Measurements from ENCODE around the gene PLEKHN1.
"Not testable (repeated sequence)": the region's sequence is repeated elsewhere in the genome, so short reads cannot be mapped to it uniquely, and the experiment has no call there.

The PLEKHN1 gene

DNA sequence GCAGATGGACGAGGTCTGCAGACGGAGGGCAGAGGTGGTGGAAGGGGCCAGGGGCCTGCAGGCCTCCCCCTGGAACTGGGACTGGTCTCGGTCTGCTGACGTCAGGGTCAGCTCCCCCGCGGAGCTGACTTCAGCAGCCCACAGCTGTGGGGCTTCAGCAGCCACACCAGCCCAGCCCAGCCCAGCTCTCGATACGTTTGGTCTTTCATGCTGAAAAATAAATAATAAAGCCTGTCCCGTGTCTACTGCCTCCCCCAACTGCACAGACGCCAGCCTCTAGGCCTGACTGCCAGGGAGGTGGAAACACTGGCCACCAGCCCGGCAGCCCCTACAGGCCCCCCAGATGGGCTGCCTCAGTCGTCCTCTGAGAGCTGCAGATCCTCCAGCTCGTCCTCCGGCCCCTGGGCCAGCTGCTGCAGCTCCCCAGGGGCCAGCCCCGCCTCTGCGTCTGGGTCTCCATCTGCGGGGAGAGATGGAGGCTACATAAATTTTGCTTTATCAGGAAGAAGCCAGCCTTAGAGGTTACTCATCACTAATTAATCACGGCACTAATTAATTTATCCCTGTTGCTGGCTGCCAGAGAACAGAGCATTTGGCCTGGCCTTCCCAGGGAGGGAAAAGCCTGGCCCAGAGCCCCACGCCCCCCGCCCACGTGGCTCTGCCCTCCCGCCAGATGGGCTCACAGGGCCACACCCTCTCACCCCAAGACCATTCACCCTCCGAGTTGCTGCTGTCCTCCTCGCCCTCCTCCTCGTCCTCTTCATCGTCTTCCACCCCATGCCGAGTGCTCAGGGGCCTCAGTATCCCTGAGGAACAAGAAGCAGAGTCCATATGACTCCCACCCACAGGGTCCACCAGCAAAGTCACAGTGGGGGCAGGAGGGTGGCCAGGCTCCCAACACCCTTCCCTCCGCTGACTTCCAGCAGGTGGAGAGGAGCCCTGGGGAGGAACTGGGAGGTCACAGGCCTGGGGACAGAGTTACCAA lies 21.6 kb upstream of the PLEKHN1 start:
- intact Hi-C loops (cut with micrococcal nuclease): no loop called here
- Mint-ChIP-seq H3K36me3 (ENCODE audit: low read depth) (peaks cover 64% of the 10 kb centered on the region), H3K4me3 (no peak overlapping the region), H3K4me1 (ENCODE audit: low read depth) (peaks cover 16% of the 10 kb centered on the region), H3K9me3 (no peaks in the 10 kb centered on the region), H3K27me3 (peaks cover 39% of the 10 kb centered on the region), H3K27ac (no peak overlapping the region)

DNA sequence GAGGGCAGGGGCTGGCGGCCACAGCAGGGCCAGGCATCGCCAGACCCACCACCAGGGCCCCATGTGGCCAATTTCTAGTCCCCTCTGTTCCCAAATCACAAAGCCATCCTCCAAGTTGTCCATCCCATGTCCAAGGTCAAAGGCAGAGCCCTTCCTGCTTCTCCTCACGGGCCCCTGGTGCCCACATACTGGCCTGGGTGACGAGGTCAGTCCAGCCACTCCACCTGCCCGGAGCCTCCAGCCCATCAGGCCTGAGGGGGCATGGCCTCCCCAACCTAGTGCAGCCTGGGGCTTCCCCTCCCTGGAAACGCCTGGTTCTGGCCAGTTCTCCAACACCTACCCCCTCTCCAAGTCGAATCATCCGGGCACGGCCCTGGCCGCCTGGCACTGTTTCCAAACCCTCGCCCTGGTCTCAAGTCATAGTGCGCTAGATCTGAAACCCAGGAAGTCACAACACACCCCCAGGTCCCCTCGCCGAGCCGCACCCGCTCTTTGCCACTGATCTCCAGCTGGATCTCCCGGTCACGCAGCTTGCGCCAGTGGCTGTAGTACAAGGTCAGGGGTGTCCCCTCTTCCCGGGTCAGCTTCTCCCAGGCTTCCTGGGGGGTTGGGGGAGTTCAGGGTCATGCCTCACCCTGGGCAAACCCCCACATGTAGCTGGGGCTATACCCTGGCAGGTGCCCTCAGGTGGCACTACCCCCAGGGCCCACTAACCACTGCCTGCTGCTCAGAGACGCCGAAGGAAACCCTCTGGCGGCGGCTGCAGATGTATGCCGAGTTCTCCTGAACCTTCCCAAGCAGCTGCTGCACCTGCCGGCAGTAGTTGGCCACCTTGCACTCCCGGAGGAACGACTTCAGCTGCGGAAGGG lies 20.4 kb upstream of the PLEKHN1 start:
- peaks cover 77% of the 10 kb centered on the region for H3K36me3 Mint-ChIP-seq (ENCODE audit: low read depth)

DNA sequence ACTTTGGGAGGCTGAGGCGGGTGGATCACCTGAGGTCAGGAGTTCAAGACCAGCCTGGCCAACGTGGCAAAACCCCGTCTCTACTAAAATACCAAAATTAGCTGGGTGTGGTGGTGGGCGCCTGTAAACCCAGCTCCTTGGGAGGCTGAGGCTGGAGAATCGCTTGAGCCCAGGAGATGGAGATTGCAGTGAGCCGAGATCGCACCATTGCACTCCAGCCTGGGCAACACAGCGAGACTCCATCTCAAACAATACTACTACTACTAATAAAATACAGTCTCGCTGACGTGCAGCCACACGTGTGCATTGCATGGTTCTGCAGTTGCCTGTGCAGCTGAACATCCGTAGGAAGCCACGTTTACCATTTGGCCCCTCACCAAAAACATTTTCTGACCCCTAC lies 19.5 kb upstream of the PLEKHN1 start:
- H3K27ac Mint-ChIP-seq; H3K9me3 Mint-ChIP-seq; H3K4me1 Mint-ChIP-seq (ENCODE audit: low read depth); intact Hi-C loops (cut with micrococcal nuclease); H3K4me3 Mint-ChIP-seq: not testable (repeated sequence)
- Mint-ChIP-seq H3K36me3 (ENCODE audit: low read depth) (peaks cover 86% of the 10 kb centered on the region), H3K27me3 (peaks cover 21% of the 10 kb centered on the region)

More for the DNA sequence above, 20.4 kb upstream of the PLEKHN1 start:
- no peaks in the 10 kb centered on the region for H3K9me3 Mint-ChIP-seq
- peaks cover 12% of the 10 kb centered on the region for H3K4me1 Mint-ChIP-seq (ENCODE audit: low read depth)
- peaks cover 27% of the 10 kb centered on the region for H3K27me3 Mint-ChIP-seq
- intact Hi-C loops (cut with micrococcal nuclease): no loop called here
- H3K4me3 Mint-ChIP-seq: no peak overlapping the region
- no peak overlapping the region for H3K27ac Mint-ChIP-seq

DNA sequence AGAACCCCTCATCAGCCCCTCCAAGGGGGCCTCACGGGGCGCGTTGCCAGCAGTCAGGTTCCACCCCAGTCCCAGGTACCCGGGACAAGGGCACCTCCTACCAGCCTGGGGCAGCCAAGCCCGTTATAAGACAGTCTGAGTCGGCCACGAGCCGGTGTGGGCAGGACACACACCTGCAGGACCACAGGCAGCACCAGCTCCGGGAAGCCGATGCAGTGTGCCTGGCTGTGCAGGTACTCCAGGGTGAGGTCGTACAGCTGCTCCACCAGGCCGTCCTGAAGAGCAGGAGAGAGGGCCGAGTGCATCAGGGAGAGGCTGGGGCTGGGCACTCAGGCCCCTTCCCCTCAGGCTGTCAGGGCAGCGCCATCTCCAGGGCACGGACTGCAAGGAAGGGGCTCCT lies 18.3 kb upstream of the PLEKHN1 start:
- Mint-ChIP-seq H3K36me3 (ENCODE audit: low read depth) (peaks cover 97% of the 10 kb centered on the region), H3K4me3 (no peak overlapping the region), H3K27me3 (peaks cover 15% of the 10 kb centered on the region), H3K27ac (no peak overlapping the region), H3K9me3 (no peaks in the 10 kb centered on the region), H3K4me1 (ENCODE audit: low read depth) (peaks cover 4% of the 10 kb centered on the region)
- intact Hi-C loops (cut with micrococcal nuclease): no loop called here

DNA sequence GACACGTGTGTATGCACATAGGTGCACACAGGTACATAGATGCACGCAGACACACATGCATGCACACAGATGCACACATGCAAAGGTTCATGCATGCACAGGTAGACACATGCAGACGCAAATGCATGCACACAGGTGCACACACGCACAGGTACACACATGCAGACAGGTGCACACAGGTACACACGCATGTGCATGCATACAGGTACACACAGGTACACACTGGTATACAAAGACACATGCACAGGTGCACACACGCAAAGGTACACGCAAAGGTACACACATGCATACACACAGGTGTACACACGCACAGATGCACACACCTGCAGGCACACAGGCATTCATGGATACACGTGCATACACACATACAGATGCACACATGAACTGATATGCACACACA lies 16.0 kb upstream of the PLEKHN1 start:
- no peaks in the 10 kb centered on the region for H3K9me3 Mint-ChIP-seq
- H3K36me3 Mint-ChIP-seq (ENCODE audit: low read depth): peaks cover 100% of the 10 kb centered on the region
- H3K27me3 Mint-ChIP-seq: no peaks in the 10 kb centered on the region
- peaks cover 7% of the 10 kb centered on the region for H3K4me1 Mint-ChIP-seq (ENCODE audit: low read depth)
- H3K27ac Mint-ChIP-seq: no peak overlapping the region
- H3K4me3 Mint-ChIP-seq: no peak overlapping the region
- intact Hi-C loops (cut with micrococcal nuclease): no loop called here

DNA sequence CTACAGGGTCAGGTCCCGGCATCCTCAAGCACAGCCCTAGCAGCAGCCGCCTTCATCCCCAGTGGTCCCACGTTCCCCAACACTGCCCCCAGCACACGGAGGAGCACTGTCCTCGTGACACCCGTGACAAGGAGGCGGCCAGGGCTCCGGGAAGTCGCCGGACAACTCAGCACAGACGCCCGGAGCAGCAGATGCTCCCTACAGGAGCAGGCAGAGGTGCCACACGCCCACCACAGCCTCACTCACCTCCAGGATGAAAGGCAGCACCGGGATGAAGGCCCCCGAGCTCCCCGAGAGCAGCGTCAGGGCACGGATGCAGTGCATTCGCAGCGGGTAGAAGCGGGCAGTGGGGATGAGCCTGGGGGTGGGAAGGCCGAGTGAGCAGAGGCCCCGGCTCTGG lies 15.4 kb upstream of the PLEKHN1 start:
- Mint-ChIP-seq H3K27me3 (no peaks in the 10 kb centered on the region), H3K27ac (no peak overlapping the region), H3K36me3 (ENCODE audit: low read depth) (peaks cover 100% of the 10 kb centered on the region), H3K9me3 (no peaks in the 10 kb centered on the region), H3K4me3 (no peak overlapping the region), H3K4me1 (ENCODE audit: low read depth) (peaks cover 13% of the 10 kb centered on the region)
- intact Hi-C loops (cut with micrococcal nuclease): no loop called here

DNA sequence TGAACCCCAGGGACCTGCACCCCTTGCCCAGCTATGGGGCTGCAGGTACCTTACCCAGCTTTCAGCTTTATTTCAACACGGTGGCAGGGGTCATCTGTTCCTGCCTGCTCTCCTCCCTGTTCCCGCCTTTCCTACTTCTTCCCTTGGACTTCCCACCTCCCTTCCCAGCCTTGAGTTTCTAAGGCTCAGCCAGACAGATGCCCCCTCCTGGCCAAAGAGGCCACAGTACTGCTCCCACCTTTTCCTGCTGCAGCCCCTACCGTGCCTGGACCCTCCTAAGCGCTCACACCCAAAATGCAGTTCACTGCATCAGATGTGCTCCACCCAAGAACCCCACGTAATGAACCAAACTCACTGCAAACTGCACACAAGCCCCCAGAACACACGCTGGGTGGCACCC lies 14.9 kb upstream of the PLEKHN1 start:
- Mint-ChIP-seq H3K9me3 (no peaks in the 10 kb centered on the region), H3K27ac (no peak overlapping the region), H3K4me3 (no peak overlapping the region), H3K4me1 (ENCODE audit: low read depth) (peaks cover 18% of the 10 kb centered on the region), H3K36me3 (ENCODE audit: low read depth) (peaks cover 100% of the 10 kb centered on the region), H3K27me3 (no peaks in the 10 kb centered on the region)
- intact Hi-C loops (cut with micrococcal nuclease): no loop called here

DNA sequence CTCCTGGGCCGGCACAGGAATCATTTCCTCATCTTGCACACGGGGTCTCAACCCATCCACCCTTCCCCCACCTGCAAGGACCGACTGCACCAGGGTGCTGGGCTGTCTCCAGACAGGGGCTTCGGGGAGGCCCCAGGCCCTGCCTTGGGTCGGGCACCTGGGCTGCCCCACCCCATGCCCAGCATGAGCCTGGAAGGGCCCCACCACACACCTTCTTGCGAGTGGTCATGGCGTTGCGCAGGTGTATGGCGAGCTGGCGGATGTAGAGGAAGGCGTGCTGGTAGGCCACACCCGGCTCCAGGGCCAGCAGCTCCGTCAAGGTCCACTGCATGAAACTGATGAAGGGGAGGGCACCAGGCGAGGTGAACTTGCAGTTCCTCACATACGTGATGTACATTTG lies 14.1 kb upstream of the PLEKHN1 start:
- Mint-ChIP-seq H3K36me3 (ENCODE audit: low read depth) (peaks cover 100% of the 10 kb centered on the region), H3K9me3 (no peaks in the 10 kb centered on the region), H3K27me3 (no peaks in the 10 kb centered on the region), H3K4me1 (ENCODE audit: low read depth) (peaks cover 26% of the 10 kb centered on the region), H3K27ac (no peak overlapping the region), H3K4me3 (no peak overlapping the region)
- intact Hi-C loops (cut with micrococcal nuclease): no loop called here

DNA sequence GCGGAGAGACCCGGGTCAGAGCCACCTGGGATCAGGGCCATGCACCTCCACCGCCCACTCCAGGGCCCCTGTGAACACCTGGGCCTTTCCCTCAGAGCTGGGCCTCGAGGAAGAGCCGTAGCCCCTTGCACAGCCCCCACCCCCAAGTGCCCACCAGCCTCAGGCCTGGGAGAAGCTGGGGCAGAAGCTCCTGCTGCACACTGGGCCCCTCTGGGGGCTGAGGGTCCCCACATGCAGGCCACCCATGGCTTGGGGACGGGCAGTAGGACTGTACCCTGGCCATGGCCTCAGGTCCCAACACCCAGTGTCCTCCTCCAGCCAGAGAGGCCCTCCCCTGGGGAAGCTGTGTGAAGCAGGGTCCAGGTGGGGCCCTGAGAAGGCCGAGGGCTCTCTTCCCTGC lies 13.7 kb upstream of the PLEKHN1 start:
- Mint-ChIP-seq H3K36me3 (ENCODE audit: low read depth) (peaks cover 100% of the 10 kb centered on the region), H3K4me1 (ENCODE audit: low read depth) (peaks cover 30% of the 10 kb centered on the region), H3K9me3 (no peaks in the 10 kb centered on the region), H3K27me3 (no peaks in the 10 kb centered on the region), H3K4me3 (no peak overlapping the region), H3K27ac (no peak overlapping the region)
- intact Hi-C loops (cut with micrococcal nuclease): no loop called here

DNA sequence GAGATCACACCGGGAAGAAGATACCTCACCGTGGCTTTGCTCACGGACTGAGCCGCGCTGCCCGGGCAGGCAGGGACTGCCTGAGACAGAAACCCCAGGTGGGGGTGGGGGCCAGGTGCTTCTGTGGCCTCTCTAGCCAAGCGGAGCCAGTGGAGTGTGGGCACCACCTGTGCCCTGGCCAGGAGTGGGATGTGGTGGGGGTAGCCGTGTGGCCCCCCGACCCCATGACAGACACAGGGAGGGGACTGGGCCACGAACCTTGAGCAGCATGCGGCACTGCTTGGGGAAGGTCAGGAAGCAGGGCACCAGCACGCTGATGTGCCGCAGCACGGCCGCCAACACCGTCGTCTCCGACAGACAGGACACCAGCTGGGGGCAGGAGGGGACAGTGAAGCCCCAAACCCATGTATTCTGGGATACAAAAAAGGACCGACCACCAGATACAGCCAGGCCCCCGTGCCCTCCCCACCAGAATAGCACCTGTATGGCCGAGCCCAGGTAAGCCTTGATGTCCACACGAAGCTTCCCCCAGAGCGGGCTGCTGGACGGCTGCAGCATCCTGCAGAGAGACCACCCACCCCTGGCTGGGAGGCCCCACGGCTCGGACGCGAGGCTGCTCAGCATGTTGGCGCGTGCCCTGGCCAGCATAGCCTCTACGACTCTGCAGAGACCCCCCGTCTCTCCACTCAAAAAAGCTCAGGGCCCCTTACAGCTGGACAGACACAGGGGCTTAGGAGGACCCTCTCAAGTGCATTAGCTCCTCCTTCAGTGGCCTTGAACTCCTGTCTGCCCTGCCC lies 12.6 kb upstream of the PLEKHN1 start:
- Mint-ChIP-seq H3K4me1 (ENCODE audit: low read depth) (peaks cover 41% of the 10 kb centered on the region), H3K9me3 (no peaks in the 10 kb centered on the region), H3K4me3 (no peak overlapping the region), H3K36me3 (ENCODE audit: low read depth) (peaks cover 98% of the 10 kb centered on the region), H3K27ac (no peak overlapping the region), H3K27me3 (no peaks in the 10 kb centered on the region)
- intact Hi-C loops (cut with micrococcal nuclease): no loop called here

DNA sequence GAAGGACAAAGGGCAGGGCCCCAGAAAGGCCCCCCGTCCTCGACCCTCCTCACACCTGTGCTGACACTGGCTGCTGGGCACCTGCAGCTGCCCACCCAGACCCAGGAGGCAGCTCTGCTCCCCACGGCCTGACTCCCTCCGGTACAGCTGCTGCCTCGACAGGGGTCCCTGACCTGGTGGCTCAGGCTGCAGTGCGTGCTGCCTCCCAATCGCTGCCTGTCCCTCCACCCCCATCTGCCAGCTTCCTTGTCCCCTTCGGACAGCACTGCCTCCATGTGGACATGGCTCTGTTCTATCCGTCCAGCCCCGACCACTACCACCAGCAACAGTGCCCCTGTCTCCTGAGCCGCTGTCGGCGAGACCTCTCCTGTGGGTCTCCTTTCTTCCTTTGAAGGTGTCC lies 11.4 kb upstream of the PLEKHN1 start:
- Mint-ChIP-seq H3K4me3 (no peak overlapping the region), H3K9me3 (no peaks in the 10 kb centered on the region), H3K4me1 (ENCODE audit: low read depth) (peaks cover 41% of the 10 kb centered on the region), H3K27me3 (peaks cover 6% of the 10 kb centered on the region), H3K27ac (peak overlapping the region; percentile 67), H3K36me3 (ENCODE audit: low read depth) (peaks cover 90% of the 10 kb centered on the region)
- intact Hi-C loops (cut with micrococcal nuclease): loop anchor here (5.0 kb wide), 1 partner anchor 48 kb away; no protein-coding TSS in a partner anchor

DNA sequence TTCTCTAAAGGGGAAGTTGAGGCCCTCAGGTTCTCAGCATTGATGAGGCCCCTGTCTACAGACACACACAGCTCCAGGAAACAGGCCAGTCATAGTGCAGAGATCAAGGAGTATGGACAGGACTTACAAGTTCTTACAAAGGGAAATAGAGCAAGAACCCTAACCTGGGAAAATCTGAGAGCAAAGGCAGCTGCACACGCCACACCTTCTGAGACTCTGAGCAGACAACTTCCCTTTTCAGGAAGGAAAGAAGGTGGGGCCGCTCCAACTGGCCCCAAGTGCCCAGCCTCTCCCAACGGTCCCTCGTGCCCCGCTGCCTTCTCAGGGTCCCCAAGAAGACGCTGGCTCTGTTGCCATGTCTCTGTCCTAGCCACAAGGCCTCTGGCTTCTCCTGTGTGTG lies 10.8 kb upstream of the PLEKHN1 start:
- Mint-ChIP-seq H3K4me1 (ENCODE audit: low read depth) (peaks cover 41% of the 10 kb centered on the region), H3K27ac (peak overlapping the region; percentile 67), H3K9me3 (no peaks in the 10 kb centered on the region), H3K36me3 (ENCODE audit: low read depth) (peaks cover 85% of the 10 kb centered on the region), H3K4me3 (no peak overlapping the region), H3K27me3 (peaks cover 11% of the 10 kb centered on the region)
- intact Hi-C loops (cut with micrococcal nuclease): loop anchor here (5.0 kb wide), 1 partner anchor 48 kb away; no protein-coding TSS in a partner anchor

DNA sequence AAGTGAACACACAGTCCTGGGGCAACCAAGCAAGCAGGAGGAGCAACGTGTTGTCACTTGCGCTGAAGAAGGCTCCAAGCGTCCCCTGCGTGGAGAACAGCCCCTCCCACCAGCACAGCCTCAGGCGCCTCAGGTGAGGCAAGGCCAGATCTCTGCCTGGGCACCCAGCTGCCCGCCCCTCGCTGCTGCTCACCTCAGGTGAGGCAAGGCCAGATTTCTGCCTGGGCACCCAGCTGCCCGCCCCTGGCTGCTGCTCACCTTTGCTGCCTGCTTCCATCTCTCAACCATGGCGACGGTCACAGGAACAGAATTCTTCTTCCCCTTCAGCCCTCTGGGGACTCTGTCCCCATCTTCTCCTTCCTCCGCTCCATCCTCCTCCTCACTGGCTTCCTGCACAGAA lies 9.6 kb upstream of the PLEKHN1 start:
- Mint-ChIP-seq H3K36me3 (ENCODE audit: low read depth) (peaks cover 73% of the 10 kb centered on the region), H3K4me3 (no peak overlapping the region), H3K27me3 (peaks cover 16% of the 10 kb centered on the region), H3K27ac (no peak overlapping the region), H3K9me3 (no peaks in the 10 kb centered on the region), H3K4me1 (ENCODE audit: low read depth) (peaks cover 45% of the 10 kb centered on the region)
- intact Hi-C loops (cut with micrococcal nuclease): loop anchor here (5.0 kb wide), 1 partner anchor 49 kb away; no protein-coding TSS in a partner anchor

All from dendritic cell treated with granulocyte-macrophage colony-stimulating factor and Interleukin-4, amounts not matched to agents 40 ng/mL and 50 ng/mL, for 4 days (primary cell).